ENCODE data around the gene NPC1L1.
"Not testable (repeated sequence)": the region's sequence is repeated elsewhere in the genome, so short reads cannot be mapped to it uniquely, and the experiment has no call there.

The NPC1L1 gene

GRCh38 chr7:44565795-44566559 is 24.8 kb upstream of the NPC1L1 start:
- DNase-seq, result no peak

GRCh38 chr7:44565097-44565794 is 24.1 kb upstream of the NPC1L1 start:
- peak; percentile 58 for DNase-seq

- DNase-seq, result no peak
These were observed 23.5 kb upstream of the NPC1L1 start for GRCh38 chr7:44564606-44565005.

- no peak for DNase-seq
These were observed 22.1 kb upstream of the NPC1L1 start for GRCh38 chr7:44563171-44563679.

GRCh38 chr7:44562622-44562962 is 21.5 kb upstream of the NPC1L1 start:
- not testable (repeated sequence) for DNase-seq

GRCh38 chr7:44561962-44562621 is 21.0 kb upstream of the NPC1L1 start:
- DNase-seq, result no peak

- no peak for DNase-seq
These were observed 20.4 kb upstream of the NPC1L1 start for GRCh38 chr7:44561481-44561880.

- no peak for DNase-seq
These were observed 18.4 kb upstream of the NPC1L1 start for GRCh38 chr7:44559485-44559884.

- DNase-seq, result no peak
These were observed 16.4 kb upstream of the NPC1L1 start for GRCh38 chr7:44557485-44557884.

GRCh38 chr7:44555350-44555749 is 14.2 kb upstream of the NPC1L1 start:
- no peak for DNase-seq

- not testable (repeated sequence) for DNase-seq
These were observed 11.4 kb upstream of the NPC1L1 start for GRCh38 chr7:44552473-44553005.

- DNase-seq, result no peak
These were observed 8.3 kb upstream of the NPC1L1 start for GRCh38 chr7:44549457-44549856.

GRCh38 chr7:44548893-44549292 is 7.8 kb upstream of the NPC1L1 start:
- DNase-seq, result no peak

- DNase-seq, result no peak
These were observed 6.6 kb upstream of the NPC1L1 start for GRCh38 chr7:44547536-44548231.

GRCh38 chr7:44541876-44542610 is 913 bp upstream of the NPC1L1 start:
- DNase-seq, result no peak

- DNase-seq, result no peak
These were observed 520 bp downstream of the NPC1L1 start for GRCh38 chr7:44540592-44541027.

- no peak for DNase-seq
These were observed 1.2 kb downstream of the NPC1L1 start for GRCh38 chr7:44539669-44540506.

- no peak for DNase-seq
These were observed 2.1 kb downstream of the NPC1L1 start for GRCh38 chr7:44538798-44539668.

- DNase-seq, result no peak
These were observed 2.9 kb downstream of the NPC1L1 start for GRCh38 chr7:44538093-44538797.

Measured in right hindlimb (tissue), 1 donor.